ENCODE data around the gene TET3. TPM values are rescaled to one million over a fixed set of nuclear protein-coding genes. Genes with fewer than 3 reads are reported as not detected.

Gene TET3
- total RNA-seq, 2 experiments from 2014 or later, result 14.9 to 15.0 TPM

DNA sequence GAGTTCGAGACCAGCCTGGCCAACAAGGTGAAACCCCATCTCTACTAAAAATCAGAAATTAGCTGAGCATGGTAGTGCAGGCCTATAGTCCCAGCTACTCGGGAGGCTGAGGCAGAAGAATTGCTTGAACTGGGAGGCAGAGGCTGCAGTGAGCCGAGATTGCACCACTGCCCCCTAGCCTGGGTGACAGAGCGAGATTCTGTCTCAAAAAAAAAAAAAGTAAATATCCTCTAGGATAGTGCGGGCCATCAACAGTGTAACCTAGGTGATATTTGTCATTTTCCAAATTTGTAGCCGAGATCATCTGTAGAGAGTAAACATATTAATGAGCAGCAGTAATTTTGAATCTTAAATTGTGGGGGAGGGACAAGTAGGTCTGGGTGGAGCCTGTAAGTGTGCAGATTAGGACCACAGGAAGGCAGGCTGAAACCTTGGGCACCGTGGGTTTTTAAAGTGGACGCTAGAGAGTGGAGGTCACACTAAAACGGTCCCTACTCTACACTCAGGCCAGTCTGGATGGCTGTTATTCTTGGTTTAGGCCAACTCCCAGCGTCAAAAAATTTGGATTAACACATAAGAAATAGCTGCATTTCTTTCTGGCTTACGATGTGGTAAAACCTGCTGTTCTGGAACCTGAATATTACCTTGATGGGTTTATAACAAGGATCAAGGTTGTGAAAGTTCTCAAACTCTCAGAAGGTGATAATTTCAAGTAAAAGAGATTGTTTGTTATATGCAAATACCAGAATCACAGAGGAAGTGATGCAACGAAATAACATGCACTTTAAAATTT lies 22.7 kb upstream of the TET3 start:
- POLR2A ChIA-PET, result no interaction called here
- CTCF ChIA-PET, result no interaction called here

DNA sequence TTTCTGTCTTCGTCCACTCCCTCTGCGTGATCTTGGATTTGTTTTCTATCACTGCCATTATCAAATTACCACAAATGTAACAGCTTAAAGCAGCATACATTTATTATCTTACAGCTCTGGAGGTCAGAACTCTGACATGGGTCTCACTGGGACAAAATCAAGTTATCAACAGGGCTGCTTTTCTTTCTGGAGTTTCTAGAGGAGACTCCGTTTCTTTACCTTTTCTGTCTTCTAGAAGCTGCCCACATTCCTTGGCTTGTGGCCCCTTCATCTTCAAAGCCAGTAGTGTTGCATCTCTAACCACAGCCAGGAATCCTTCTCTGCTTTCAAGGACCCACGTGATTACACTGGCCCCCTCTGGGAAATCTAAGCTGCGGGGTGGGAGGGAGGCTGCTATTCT lies 21.9 kb upstream of the TET3 start:
- CTCF ChIA-PET, result no interaction called here
- POLR2A ChIA-PET, result interaction anchor here (0.6 kb wide), 1 partner anchor 209 kb away, joined by 4 read pairs; no protein-coding TSS in a partner anchor

DNA sequence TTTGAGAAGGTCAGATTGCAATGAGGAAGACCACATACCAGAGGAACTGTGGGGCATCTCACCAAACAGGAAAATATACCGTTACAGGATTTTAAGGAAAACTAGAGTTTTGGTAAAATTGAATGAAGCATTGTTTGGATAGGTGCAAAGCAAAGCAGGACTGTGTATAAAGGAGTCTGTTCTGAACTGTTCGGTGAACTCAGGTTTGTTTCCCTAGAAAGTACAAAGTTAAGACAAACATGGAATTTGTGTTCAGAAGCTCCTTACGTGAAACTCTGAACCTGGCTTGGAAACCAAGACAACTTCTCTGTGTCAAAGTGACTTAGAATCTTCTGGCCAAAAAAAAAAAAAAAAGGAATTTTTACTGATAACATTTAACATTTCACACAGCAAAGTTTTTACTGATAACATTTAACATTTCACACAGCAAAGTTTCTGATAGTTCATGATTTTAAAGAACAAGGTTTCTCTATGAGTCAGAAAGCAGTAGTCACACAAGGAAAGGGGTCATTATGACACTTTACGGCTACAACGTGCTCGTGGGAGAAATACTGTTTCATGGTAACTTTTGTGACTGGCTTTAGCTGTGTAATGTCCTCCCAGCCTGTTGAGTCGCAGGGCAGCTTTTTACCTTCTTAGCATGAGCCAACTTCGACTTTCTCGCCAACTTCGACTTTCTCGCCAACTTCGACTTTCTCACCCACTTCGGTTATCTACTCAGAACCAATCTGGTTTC lies 21.2 kb upstream of the TET3 start:
- POLR2A ChIA-PET, result interaction anchor here (0.6 to 1.2 kb wide), 4 partner anchors 15 to 209 kb away, joined by 3 to 6 read pairs (median 4); no protein-coding TSS in a partner anchor
- CTCF ChIA-PET, result interaction anchor here (1.0 kb wide), 1 partner anchor 20 kb away, joined by 5 read pairs; no protein-coding TSS in a partner anchor

DNA sequence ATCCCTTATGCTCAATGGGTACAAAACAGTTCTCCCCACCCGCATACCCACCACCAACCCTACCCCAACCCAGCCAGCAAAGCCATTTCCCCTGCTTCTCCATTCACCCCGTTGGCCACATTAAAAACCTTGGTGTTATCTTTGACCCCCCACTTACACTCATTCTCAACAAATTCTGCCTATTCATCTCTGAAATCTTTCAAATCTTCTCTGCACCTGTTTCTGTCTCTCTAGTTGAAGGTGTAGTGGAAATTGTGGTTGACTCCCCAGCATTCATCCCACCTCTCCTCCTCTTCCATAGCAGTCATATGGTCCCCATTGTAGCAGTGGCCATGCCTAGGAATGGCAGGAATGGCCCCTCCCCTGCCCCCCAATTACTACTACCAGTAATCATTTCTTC lies 20.5 kb upstream of the TET3 start:
- ChIA-PET POLR2A (interaction anchor here (0.7 to 1.2 kb wide), 2 partner anchors 21 to 140 kb away, joined by 3 to 6 read pairs; no protein-coding TSS in a partner anchor), CTCF (interaction anchor here (1.0 to 1.3 kb wide), 3 partner anchors 20 to 371 kb away, joined by 3 to 5 read pairs (median 3); no protein-coding TSS in a partner anchor)

DNA sequence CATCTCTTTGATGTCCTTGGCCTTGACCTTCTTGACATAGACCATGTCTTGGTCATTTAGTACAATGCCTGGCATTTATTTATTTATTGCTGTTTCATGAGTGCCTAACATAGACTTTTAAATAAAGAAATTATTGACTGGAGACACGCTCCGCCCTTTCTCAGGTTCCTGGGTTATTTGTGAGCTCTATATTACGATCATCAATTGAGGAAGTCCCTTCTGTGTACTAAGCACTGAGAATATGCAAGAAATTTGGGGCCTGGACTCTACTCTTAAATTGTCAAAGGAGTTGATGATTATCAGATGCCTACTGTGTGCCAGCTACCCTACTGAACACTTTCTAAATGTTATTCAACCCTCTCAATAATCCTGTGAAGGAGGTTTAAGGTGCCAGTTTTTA lies 19.7 kb upstream of the TET3 start:
- CTCF ChIA-PET, result interaction anchor here (1.2 to 1.3 kb wide), 2 partner anchors 22 to 370 kb away, joined by 3 read pairs; no protein-coding TSS in a partner anchor
- POLR2A ChIA-PET, result no interaction called here

DNA sequence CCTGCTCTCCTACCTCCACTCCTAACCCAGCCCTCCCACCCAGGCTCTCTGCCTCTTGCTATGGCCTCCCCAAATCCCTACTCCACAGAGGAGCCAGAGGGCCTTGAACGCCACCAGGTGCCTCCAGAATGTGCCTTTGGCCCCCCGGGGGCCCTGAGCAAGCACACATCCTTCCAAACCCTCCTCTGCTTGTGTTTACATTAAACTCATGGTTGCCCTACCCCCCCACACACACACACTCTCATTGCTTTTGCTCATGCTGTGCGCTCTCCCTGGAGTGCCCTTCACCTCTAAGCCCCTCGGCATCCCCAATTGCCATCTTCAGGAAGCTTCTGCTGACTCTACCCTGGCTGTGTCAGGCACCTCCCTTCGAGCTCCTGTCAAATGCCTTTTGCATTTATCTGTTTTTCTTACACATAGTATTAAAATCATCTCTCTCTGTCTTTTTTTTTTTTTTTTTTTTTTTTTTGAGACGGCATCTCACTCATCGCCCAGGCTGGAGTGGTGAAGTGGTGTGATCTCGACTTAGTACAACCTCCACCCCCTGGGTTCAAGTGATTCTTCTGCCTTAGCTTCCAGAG lies 16.3 kb upstream of the TET3 start:
- ChIA-PET CTCF (interaction anchor here (0.7 to 1.1 kb wide), 3 partner anchors 9 to 189 kb away, joined by 4 to 5 read pairs (median 4); no protein-coding TSS in a partner anchor), POLR2A (interaction anchor here (0.6 to 1.5 kb wide), 2 partner anchors 42 to 218 kb away, joined by 3 read pairs; partner anchors contain the start of gene DGUOK)

DNA sequence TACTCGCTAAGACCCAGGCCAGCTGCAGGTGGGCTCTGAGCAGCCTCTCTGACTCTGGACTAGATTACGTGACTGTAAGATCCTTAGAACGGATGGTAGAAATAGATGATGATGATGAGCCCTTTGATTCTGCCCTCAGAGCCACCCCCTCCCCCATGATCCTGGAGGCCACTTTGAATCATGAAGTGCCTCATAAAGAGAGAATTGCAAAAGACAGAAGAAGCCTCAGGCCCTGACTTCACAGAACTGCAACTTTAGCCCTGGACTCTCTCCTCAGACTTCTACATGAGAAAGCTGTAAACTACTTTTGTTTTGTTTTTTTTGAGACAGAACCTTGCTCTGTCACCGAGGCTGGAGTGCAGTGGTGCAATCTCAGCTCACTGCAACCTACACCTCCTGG lies 15.4 kb upstream of the TET3 start:
- ChIA-PET CTCF (interaction anchor here (1.1 to 1.3 kb wide), 2 partner anchors 13 to 15 kb away, joined by 3 to 4 read pairs; no protein-coding TSS in a partner anchor), POLR2A (interaction anchor here (1.5 kb wide), 1 partner anchor 43 kb away, joined by 3 read pairs; the partner anchor contains the start of gene DGUOK)

DNA sequence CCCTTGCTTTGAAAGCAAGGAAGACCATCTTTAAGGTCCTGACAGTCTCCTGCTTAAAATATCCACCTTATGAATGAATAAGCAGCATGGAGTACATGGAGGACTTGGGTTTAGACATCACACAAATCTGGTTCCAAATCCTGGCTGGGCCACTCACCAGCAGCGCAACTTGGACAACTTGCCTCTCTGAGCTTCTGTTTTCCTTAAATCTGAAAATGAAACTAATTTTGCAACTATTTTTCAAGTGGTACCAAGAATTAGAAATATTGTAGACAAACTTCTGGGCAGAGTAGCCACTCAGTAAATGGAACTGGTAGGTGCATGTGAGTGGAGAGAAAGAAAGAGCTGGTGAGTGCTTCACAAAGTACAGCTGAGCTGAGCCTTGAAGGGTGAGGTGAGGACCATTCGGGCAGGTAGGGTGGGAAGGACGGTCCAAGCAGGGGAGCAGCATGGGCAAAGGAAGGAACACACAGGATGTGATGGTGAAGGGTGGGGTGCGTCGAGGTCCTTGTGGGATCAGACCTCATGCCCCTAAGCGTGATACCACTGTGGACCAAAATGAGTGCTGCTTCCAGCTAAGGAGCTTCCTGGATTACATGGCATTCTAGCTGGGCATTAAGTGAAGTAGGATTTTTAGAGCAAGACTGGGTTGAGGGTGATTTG lies 14.4 kb upstream of the TET3 start:
- ChIA-PET CTCF (interaction anchor here (1.0 to 1.9 kb wide), 4 partner anchors 14 to 62 kb away, joined by 3 to 4 read pairs (median 4); partner anchors contain the start of gene TET3), POLR2A (interaction anchor here (0.5 to 1.1 kb wide), 3 partner anchors 16 to 415 kb away, joined by 3 to 5 read pairs (median 3); no protein-coding TSS in a partner anchor)

DNA sequence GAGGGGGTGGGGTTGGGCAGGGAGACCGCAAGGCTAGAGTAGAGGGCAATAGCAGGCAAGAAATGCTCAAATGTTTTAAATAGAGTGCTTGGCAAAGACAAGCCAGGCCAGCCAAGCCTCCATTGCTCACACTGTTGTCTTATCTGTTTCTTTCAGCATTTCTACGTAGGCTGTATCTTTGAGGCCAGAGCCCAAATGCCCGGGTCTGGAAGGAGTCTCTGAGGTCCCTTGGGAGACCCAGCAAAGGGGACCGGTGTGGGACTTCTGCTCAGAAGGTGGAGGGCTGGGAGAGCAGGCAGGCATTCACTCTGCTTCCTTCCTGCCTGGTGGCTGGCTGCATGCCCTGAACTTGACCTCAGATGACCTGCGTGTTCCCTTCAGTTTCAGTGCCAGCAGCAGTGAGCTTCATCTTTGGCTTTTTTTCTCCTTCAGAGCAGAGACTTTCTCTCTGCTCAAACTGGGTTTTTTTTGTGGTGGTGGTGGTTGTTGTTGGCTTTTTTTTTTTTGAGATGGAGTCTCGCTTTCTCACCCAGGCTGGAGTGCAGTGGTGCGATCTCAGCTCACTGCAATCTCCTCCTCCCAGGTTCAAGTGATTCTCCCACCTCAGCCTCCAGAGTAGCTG lies 13.7 kb upstream of the TET3 start:
- ChIA-PET POLR2A (interaction anchor here (0.5 to 1.1 kb wide), 4 partner anchors 11 to 414 kb away, joined by 3 to 5 read pairs (median 3); no protein-coding TSS in a partner anchor), CTCF (interaction anchor here (1.0 to 1.9 kb wide), 3 partner anchors 13 to 63 kb away, joined by 4 read pairs; partner anchors contain the start of gene TET3)

DNA sequence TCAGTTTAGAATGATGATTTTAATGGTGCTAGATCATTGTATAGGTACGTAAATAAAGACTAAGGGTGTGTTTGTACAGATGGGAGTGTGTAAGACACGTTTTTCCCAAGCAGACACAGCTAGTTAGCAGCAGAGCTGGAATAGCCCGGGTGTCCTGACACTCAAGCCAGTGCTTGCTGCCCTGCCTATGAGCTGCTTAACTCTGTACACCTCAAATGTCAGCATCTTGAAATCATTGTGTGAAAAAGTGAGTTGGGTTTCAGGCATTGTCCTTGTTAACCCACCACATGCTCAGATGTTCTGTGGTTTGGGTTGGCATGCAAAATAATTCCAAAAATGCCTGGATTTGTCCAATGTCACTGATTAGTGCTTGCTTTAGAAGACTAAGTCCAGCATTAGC lies 13.0 kb upstream of the TET3 start:
- CTCF ChIA-PET, result interaction anchor here (1.6 to 1.9 kb wide), 2 partner anchors 12 to 63 kb away, joined by 4 read pairs; partner anchors contain the start of gene TET3
- POLR2A ChIA-PET, result interaction anchor here (0.8 to 1.1 kb wide), 2 partner anchors 11 to 15 kb away, joined by 3 read pairs; no protein-coding TSS in a partner anchor

DNA sequence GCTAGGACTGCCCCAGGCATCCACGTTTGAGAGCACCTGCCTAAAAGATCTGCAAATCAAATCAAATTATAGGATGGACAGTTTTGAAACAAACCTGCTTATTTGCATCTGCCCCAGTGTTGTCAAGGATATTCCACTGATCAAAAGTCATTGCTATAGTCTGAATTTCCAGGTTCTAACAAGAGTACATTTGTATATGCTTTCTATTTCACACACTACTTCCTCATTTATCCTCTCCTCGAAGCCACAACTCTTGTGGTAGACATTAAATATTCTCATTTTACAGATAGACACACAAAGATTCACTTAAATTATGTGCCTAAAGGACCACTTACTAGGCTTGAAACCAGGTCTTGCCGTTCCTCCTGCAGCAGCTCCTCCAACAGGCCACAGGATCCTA lies 11.9 kb upstream of the TET3 start:
- ChIA-PET POLR2A (no interaction called here), CTCF (no interaction called here)

DNA sequence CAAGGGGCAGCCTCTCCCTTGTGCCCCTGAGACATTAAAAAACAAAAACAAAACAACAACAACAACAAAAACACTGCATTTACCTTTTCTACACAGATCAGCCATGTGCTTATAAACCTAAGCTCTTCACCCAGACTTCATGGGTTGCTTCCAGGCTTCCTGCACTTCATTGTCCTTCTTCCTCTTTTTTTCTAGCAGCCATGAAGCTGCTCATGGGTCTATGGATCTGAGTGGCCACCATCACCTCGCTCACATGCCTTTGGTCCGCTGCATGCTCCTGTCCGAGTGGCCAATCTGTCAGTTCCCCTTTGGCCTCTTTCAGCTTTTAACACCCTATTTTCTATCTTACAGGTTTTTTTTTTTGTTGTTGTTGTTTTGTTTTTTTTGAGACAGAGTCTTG lies 9.0 kb upstream of the TET3 start:
- POLR2A ChIA-PET, result no interaction called here
- CTCF ChIA-PET, result interaction anchor here (1.2 kb wide), 1 partner anchor 20 kb away, joined by 3 read pairs; no protein-coding TSS in a partner anchor

DNA sequence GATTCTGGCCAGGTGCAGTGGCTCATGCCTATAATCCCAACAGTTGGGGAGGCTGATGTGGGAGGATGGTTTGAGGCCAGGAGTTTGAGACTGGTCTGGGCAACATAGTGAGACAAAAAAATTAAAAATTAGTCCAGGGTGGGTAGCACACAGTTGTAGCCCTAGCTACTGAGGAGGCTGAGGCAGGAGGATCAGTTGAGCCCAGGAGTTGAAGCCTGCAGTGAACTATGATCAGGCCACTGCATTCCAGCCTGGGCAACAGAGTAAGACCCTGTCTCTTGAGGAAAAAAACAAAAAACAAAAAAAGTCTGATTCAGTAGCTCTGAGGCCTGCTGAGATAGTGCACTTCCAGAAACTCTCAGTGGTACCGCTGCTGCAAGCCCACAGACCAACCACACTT lies 7.9 kb upstream of the TET3 start:
- ChIA-PET CTCF (interaction anchor here (0.6 kb wide), 1 partner anchor 9 kb away, joined by 4 read pairs; no protein-coding TSS in a partner anchor), POLR2A (no interaction called here)

DNA sequence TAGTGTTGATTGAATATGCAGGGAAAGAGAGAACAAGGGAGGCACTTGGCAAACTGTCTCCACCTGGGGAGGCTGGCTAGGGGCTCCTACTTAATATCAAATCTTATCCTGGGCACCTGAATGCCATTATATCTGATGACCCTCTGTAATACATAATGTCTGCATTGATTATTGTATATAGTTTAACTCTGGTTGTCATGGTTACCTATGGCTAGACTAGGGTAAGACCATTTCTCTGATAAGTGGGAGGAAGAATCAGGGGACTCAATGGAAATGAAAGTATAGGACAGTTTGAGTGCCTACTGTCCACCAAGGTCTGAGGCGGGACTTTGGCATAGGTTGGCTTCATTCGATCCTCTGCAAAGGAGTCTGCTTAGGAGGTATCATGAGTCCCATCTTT lies 7.2 kb upstream of the TET3 start:
- ChIA-PET POLR2A (no interaction called here), CTCF (interaction anchor here (0.6 kb wide), 1 partner anchor 10 kb away, joined by 4 read pairs; no protein-coding TSS in a partner anchor)

DNA sequence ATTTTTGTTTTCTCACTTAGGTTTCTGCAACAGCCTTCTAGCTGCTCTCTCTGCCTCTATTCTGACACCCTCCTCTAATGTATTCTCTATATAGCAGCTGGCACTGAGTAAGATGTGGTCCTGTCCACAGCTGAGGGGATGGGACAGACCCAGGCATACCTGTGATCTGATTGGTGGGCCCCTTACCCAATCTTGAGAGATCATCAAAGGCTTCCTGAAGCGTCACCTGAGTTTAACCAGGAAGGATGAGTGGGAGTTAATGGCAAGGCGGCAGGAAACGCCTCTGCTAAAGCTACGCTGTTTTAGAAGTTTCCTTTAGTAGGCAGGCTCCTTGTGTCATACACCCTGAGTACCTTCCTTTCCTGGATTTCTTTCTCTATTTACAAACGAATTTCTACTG lies 5.7 kb upstream of the TET3 start:
- POLR2A ChIA-PET, result interaction anchor here (0.5 to 1.0 kb wide), 3 partner anchors 16 to 27 kb away, joined by 3 to 4 read pairs (median 3); no protein-coding TSS in a partner anchor
- CTCF ChIA-PET, result interaction anchor here (0.9 kb wide), 1 partner anchor 9 kb away, joined by 3 read pairs; no protein-coding TSS in a partner anchor

DNA sequence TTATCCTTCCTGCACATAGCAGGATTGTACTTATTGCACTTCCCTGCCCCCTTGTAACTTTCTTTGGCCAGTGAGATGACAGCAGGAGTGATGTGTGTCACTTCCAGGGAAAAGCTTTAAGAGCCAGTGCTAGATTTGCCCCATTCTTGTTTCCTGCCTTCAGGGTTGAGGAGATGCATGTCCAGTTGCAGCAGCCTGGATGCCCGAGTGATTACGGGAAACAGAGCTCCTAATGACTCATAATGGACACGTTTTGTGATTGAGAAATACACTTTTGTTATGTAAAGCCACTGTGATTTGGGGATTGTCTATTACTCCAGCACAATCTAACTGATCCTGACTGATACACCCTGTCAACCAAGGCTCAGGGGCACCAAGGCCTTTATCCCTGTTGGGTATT lies 5.0 kb upstream of the TET3 start:
- ChIA-PET CTCF (no interaction called here), POLR2A (interaction anchor here (0.9 kb wide), 1 partner anchor 28 kb away, joined by 3 read pairs; no protein-coding TSS in a partner anchor)

DNA sequence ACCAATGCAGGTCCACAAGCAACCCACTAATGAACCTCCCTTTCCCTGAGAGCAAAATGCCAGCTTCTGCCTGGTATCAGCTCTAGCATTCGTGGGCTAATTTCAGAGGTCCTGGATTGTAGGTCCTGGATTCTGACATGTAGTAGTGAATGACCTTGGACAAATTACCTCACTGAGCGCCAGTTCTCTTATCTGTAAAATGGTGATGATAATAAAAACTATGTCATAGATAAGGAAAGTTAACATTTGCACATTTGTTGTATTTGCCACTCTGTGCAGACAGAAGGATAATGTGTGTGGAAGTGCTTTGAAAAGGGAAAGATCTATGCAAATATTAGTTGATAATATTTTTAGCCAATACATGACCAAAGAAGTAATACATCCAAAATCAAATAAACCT lies 4.1 kb upstream of the TET3 start:
- ChIA-PET CTCF (no interaction called here), POLR2A (no interaction called here)
